Right atrium auricular region (tissue), 2 donors: ENCODE measurements around the gene REV3L. TPM values are rescaled to one million over a fixed set of nuclear protein-coding genes. Genes with fewer than 3 reads are reported as not detected.

Experiments used
- DNase-seq: peaks from one replicate; pipeline ENCODE4 v3.0.0-alpha.2; 2019; ENCODE audit warnings: low spot score
- H3K27ac ChIP-seq, 2 donors: fragments of 200-600 bp; sonication (generic); 1 replicate in 1 of 2; 2 replicates in 1 of 2; pipeline ENCODE4 v1.5.1; 2016 to 2019
- H3K27me3 ChIP-seq, 2 donors: fragments of 200-600 bp; sonication (generic); one replicate each; pipeline versions ENCODE4 v1.5.1 to v1.6.0; 2017 to 2019
- H3K36me3 ChIP-seq: fragments of 200-600 bp; sonication (generic); one replicate; pipeline ENCODE4 v1.5.1; 2016
- H3K4me1 ChIP-seq, 2 donors: fragments of 200-600 bp; sonication (generic); one replicate each; pipeline versions ENCODE4 v1.5.1 to v1.6.0; 2017 to 2019
- H3K4me3 ChIP-seq, 2 donors: fragments of 200-600 bp; sonication (generic); 1 replicate in 1 of 2; 2 replicates in 1 of 2; pipeline ENCODE4 v1.5.1; 2017 to 2019; ENCODE audit warnings: mild to moderate bottlenecking in 1 of 2, moderate library complexity in 1 of 2
- H3K9me3 ChIP-seq, 2 donors: fragments of 200-600 bp; sonication (generic); one replicate each; pipeline ENCODE4 v1.5.1; 2019
- CTCF ChIP-seq, 2 donors: fragments of 200-600 bp; sonication (generic); IDR thresholded peaks; one replicate each; pipeline ENCODE4 v1.5.1; 2019; ENCODE audit warnings: antibody characterized with exemption in 2 of 2
- total RNA-seq, 2 donors: library from RNA; depleted of rRNA; stranded (reverse); fragments of >200 nt; gene quantifications; one replicate each; pipeline ENCODE4 v1.1.0, GENCODE V29; 2016

REV3L gene
- total RNA-seq, 2 donors from 2014 or later, result 14.5 to 34.2 TPM

DNA sequence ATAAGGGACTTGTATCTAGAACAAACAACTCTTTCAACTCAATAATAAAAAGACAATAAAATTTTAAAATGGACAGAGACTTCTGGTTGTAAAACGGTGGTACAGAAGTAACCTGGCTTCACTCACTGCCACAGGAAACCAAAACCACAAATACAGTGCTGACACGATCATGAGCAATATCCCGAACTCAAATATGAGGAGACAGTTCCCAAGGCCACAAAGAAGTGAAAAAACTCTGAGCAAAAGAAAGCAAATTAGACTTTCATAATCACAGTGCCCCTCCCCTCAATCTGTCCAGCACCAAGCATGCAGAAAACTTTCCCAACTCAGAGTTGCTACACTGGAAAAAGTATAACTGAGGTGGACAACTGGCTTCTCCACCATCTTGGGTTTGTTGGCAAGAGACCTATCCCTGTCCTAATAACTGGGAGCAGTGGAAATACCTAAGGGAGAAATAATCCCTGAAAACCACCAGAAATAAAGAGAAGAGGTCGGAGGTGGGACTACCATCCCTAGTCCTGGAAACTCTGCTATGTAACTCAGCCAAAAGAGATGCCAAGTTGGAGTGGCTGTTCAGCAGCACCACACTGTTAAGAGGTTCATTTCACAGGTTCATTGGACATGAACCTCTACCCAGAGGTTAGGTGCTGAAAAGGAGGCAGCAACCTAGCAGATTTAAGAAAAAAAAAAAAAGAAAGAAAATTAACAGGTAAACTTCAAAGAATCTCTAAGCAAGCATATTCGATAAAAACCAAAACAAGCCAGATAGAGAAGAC, 55.5 kb downstream of the REV3L start:
- H3K9me3 ChIP-seq, result peaks cover 0 to 8% of the 10 kb centered on the region in 2 donors
- peaks cover 0 to 17% of the 10 kb centered on the region in 2 donors for H3K4me1 ChIP-seq
- H3K36me3 ChIP-seq, result no peaks in the 10 kb centered on the region
- no peak overlapping the region for H3K4me3 ChIP-seq
- DNase-seq, result no peak
- no peak overlapping the region for H3K27ac ChIP-seq
- no peak for TF ChIP-seq CTCF (IDR thresholded peaks at IDR 0.05)
- no peaks in the 10 kb centered on the region for H3K27me3 ChIP-seq

DNA sequence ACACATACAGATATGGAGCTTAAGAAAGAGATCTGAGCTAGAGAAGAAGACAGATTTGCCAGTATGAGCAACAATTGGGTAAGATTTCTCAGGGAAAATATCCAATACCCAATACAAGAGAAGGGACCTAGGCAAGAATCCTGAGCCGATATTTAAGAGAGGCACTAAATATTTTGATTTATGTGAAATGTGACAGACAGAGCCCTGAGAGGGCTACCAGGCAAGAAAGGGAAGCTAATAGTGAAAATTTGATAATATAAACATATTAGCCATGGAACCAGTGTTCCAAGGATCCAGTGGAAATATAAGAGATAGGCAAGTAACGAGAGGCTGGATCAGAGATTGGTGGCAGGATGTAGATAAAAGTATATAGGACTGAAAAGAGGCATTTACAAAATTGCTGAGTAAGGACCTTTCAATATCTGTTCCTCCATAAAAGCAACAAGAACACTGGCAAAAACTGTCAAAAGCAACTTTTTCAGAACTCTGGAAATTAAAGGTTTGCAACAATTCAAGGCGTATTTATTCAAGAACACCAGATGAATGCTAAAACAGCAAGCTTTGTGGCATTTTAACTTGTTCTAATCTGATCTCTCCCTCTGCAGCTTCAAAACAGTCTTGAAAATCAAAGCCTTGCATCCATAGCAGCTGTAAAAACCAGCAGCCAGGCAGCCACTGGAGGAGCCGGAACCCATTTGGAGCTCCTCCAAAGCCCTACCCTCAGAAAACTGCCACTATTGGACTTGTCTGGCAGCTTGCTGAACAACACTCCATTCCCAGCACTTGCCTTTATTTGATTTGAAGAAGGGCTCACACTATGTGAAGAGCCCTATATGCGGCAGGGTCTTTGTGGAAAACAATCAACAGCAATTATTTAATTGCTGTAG, 58.8 kb downstream of the REV3L start:
- no peak for DNase-seq
- no peaks in the 10 kb centered on the region for H3K36me3 ChIP-seq
- no peaks in the 10 kb centered on the region for H3K27me3 ChIP-seq
- H3K4me3 ChIP-seq, result no peak overlapping the region
- TF ChIP-seq CTCF (IDR thresholded peaks at IDR 0.05), result no peak
- peaks cover 0 to 17% of the 10 kb centered on the region in 2 donors for H3K4me1 ChIP-seq
- no peak overlapping the region for H3K27ac ChIP-seq
- H3K9me3 ChIP-seq, result peaks cover 0 to 8% of the 10 kb centered on the region in 2 donors

DNA sequence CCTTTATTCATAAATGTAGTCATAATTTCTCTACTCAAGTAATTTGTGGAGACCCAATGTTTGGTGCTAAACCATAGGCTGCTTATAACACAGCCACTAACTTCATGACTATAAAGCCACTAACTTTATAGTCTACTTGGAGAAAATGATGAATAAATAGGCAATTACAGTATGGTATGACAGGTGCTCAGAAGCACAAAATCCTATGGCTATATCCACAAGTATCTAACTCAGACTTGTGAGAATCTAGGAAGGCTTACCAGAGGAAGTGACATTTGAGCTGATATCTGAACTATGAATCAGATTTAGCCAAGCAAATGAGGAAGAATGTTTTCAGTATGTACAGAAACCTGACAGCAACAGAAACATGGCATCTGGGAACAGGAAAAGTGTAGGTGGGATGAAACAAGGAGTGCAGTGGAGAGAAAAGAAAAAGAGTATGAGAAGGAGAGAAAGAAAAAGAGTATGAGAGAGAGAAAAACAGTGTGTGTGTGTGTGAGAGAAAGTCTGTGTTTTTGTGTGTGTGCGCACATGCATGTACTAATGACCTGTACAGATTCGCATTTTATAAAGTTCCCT, 59.9 kb downstream of the REV3L start:
- H3K4me1 ChIP-seq, result peaks cover 0 to 24% of the 10 kb centered on the region in 2 donors
- peaks cover 0 to 2% of the 10 kb centered on the region in 2 donors for H3K9me3 ChIP-seq
- no peak overlapping the region for H3K27ac ChIP-seq
- no peak for DNase-seq
- no peaks in the 10 kb centered on the region for H3K36me3 ChIP-seq
- TF ChIP-seq CTCF (IDR thresholded peaks at IDR 0.05), result no peak
- H3K27me3 ChIP-seq, result no peaks in the 10 kb centered on the region
- H3K4me3 ChIP-seq, result no peak overlapping the region

- no peaks in the 10 kb centered on the region for H3K27me3 ChIP-seq
- no peak overlapping the region for H3K27ac ChIP-seq
- peaks cover 0 to 38% of the 10 kb centered on the region in 2 donors for H3K4me1 ChIP-seq
- TF ChIP-seq CTCF (IDR thresholded peaks at IDR 0.05), result no peak
- H3K9me3 ChIP-seq, result no peaks in the 10 kb centered on the region
- H3K36me3 ChIP-seq, result no peaks in the 10 kb centered on the region
- no peak overlapping the region for H3K4me3 ChIP-seq
- DNase-seq, result no peak
Measured at GRCh38 chr6:111418971-111419693, 63.9 kb downstream of the REV3L start.

- Histone ChIP-seq H3K27ac (no peak overlapping the region), H3K4me1 (peaks cover 0 to 27% of the 10 kb centered on the region in 2 donors), H3K36me3 (no peaks in the 10 kb centered on the region)
Measured at GRCh38 chr6:111417946-111418345, 65.1 kb downstream of the REV3L start.

More at GRCh38 chr6:111417946-111418345, 65.1 kb downstream of the REV3L start:
- Histone ChIP-seq H3K27me3 (no peaks in the 10 kb centered on the region), H3K9me3 (no peaks in the 10 kb centered on the region), H3K4me3 (no peak overlapping the region)
- no peak for DNase-seq
- no peak for TF ChIP-seq CTCF (IDR thresholded peaks at IDR 0.05)
